Testis (tissue), 3 donors: ENCODE data around the gene NUB1. TPM values are rescaled to one million over a fixed set of nuclear protein-coding genes. Genes with fewer than 3 reads are reported as not detected.
A peak's percentile ranks its signal among the peaks of the same experiment; 100 is the strongest.

Source experiments
- DNase-seq: peaks from one replicate; pipeline ENCODE4 v3.0.0-alpha.2; 2019
- H3K27ac ChIP-seq, 2 donors: fragments of 200-600 bp; sonication (generic); one replicate each; pipeline ENCODE4 v1.5.1; 2019
- H3K27me3 ChIP-seq: fragments of 200-600 bp; sonication (generic); one replicate; pipeline ENCODE4 v1.5.1; 2019
- H3K36me3 ChIP-seq: fragments of 200-600 bp; sonication (generic); one replicate; pipeline ENCODE4 v1.5.1; 2017; ENCODE audit warnings: low read depth; ENCODE audit errors: missing control alignments
- H3K4me1 ChIP-seq: fragments of 200-600 bp; sonication (generic); one replicate; pipeline ENCODE4 v1.5.1; 2019
- H3K4me3 ChIP-seq, 2 donors: fragments of 200-600 bp; sonication (generic); one replicate each; pipeline ENCODE4 v1.5.1; 2017 to 2019
- H3K9me3 ChIP-seq: fragments of 200-600 bp; sonication (generic); one replicate; pipeline ENCODE4 v1.5.1; 2017
- POLR2A ChIP-seq: fragments of 450-650 bp; IDR thresholded peaks from one replicate; pipeline ENCODE4 v1.6.1; 2017; ENCODE audit warnings: antibody characterized with exemption, mild to moderate bottlenecking, moderate library complexity
- WGBS, 2 donors: methylation state at CpG; one replicate each; pipeline ENCODE4 v1.1.5; 2018; 5-methylcytosine and 5-hydroxymethylcytosine counted together
- intact Hi-C: fragments of 100-400 bp; cut with DNase I; formaldehyde crosslinking; loops from one replicate; pipeline ENCODE4 v1.15.1; 2023; ENCODE audit warnings: low total_unique reads
- polyA plus RNA-seq: library from polyadenylated mRNA; stranded (reverse); fragments of 350-450 nt; fragmentation: Illumina TruSeq; extraction: RNeasy Lipid Tissue Mini Kit (QIAGEN cat#74804); gene quantifications from one replicate; pipeline ENCODE4 v1.2.3, GENCODE V29; 2014; ENCODE audit warnings: low read depth, low replicate concordance; ENCODE audit not compliant: insufficient read depth
- total RNA-seq, 2 donors: library from RNA; depleted of rRNA; stranded (reverse); fragments of >200 nt; gene quantifications; one replicate each; pipeline ENCODE4 v1.2.3, GENCODE V29; 2016
- TF ChIP-seq, protein P1 (sequence below), 3 experiments: fragments of 450-650 bp in 2 of 3; fragments of 200-600 bp in 1 of 3; sonication (generic) in 1 of 3; IDR thresholded peaks; one replicate each; pipeline ENCODE4 v1.5.1; 2016 to 2019; ENCODE audit warnings: antibody characterized with exemption in 3 of 3, mild to moderate bottlenecking in 2 of 3, moderate library complexity in 1 of 3

NUB1 gene
- total and polyA plus RNA-seq, 3 donors from 2014 or later: 57.9 to 140 (median 59.6) TPM

DNA sequence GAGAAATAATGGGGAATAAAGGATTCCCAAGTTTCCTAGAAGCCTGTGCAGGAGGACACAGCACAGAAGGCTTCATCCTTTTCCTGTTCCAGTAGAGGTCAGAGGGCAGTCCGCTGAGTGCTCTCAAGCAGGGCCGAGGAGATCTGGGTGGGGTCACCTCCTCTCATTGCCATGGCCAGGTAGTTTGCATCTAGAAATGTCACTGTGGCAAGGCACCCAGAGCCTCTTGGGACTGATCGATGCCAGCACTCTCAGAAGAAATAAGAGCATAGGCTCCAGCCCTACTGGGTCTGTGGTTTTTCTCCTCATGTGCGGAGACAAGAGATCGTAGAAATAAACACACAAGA is 7.9 kb downstream of the NUB1 start:
- Histone ChIP-seq H3K27ac (peak overlapping the region; percentile 2 to 40), H3K9me3 (no peaks in the 10 kb centered on the region), H3K36me3 (no peaks in the 10 kb centered on the region), H3K4me3 (peak overlapping the region in 1 of 2 donors; percentile 0), H3K27me3 (no peaks in the 10 kb centered on the region), H3K4me1 (peaks cover 9% of the 10 kb centered on the region)
- no peak for DNase-seq
- 56 to 58% methylated on average over 5 of the region's 5 CpGs for WGBS, 2 donors
- intact Hi-C loops: no loop called here
- no peak for TF ChIP-seq POLR2A
- TF ChIP-seq, protein P1, sequence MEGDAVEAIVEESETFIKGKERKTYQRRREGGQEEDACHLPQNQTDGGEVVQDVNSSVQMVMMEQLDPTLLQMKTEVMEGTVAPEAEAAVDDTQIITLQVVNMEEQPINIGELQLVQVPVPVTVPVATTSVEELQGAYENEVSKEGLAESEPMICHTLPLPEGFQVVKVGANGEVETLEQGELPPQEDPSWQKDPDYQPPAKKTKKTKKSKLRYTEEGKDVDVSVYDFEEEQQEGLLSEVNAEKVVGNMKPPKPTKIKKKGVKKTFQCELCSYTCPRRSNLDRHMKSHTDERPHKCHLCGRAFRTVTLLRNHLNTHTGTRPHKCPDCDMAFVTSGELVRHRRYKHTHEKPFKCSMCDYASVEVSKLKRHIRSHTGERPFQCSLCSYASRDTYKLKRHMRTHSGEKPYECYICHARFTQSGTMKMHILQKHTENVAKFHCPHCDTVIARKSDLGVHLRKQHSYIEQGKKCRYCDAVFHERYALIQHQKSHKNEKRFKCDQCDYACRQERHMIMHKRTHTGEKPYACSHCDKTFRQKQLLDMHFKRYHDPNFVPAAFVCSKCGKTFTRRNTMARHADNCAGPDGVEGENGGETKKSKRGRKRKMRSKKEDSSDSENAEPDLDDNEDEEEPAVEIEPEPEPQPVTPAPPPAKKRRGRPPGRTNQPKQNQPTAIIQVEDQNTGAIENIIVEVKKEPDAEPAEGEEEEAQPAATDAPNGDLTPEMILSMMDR (IDR thresholded peaks at IDR 0.05): no peak

DNA sequence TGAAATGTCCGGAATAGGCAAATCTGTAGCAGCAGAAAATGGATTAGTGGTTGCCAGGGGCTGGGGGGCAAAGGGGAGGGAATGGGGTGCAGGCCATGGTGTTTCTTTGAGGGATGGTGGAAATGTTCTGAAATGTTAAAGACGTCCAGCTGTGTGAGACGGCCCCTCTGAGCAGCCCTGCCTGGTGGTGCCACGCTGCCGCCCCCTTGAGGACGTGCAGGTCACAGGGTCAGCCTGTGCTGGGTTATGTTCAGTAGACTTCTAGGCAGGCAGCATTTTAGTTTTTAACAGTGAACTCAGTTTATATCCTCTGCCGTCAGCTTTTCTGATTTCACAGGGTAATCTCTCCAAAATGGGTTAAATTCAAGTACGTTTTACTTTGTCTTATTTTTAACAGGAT is 9.4 kb downstream of the NUB1 start:
- Histone ChIP-seq H3K9me3 (no peaks in the 10 kb centered on the region), H3K36me3 (no peaks in the 10 kb centered on the region), H3K27ac (no peak overlapping the region), H3K4me1 (peaks cover 9% of the 10 kb centered on the region), H3K27me3 (no peaks in the 10 kb centered on the region), H3K4me3 (no peak overlapping the region)
- WGBS, 2 donors: 70 to 71% methylated on average over 8 of the region's 8 CpGs
- DNase-seq: no peak
- intact Hi-C loops: no loop called here
- TF ChIP-seq, protein P1 (IDR thresholded peaks at IDR 0.05): no peak
- TF ChIP-seq POLR2A: no peak

DNA sequence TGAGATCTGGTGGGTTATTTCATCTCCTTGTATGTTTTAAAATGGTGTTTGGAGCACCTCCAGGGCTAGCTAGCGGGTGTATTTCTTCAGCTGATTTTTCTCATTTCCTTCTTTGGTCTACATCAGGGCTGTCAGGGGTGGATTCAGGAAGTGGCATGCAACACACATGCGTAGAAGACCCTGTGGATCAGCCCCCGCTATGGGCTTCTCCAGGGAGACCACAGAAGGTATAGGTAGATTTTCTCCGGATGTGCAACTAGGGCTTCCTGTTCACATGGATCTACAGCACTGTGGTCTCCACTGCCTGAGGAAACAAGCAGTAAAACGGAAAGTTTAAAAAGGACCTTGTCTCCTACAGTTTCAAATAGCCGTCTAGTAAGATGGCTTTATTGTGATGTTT is 10.4 kb downstream of the NUB1 start:
- Histone ChIP-seq H3K4me1 (peaks cover 9% of the 10 kb centered on the region), H3K9me3 (no peaks in the 10 kb centered on the region), H3K4me3 (no peak overlapping the region), H3K27ac (no peak overlapping the region), H3K27me3 (no peaks in the 10 kb centered on the region), H3K36me3 (no peaks in the 10 kb centered on the region)
- DNase-seq: no peak
- no peak for TF ChIP-seq POLR2A
- TF ChIP-seq, protein P1 (IDR thresholded peaks at IDR 0.05): no peak
- intact Hi-C loops: no loop called here
- 84 to 89% methylated on average over 6 of the region's 6 CpGs for WGBS, 2 donors

DNA sequence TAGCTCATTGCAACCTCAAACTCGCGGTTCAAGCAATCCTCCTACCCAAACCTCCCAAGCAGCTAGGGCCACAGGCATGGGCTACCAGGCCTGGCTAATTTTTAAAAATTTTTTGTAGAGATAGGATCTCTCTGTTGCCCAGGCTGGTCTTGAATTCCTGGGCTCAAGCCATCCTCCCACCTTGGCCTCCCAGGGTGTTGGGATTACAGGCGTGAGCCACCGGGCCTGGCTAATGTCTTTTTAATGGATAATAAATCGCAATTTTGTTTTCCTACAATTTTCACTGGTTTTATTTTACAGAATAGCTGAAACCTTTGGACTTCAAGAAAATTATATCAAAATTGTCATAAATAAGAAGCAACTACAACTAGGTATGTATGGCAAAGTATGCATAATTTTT is 10.9 kb downstream of the NUB1 start:
- Histone ChIP-seq H3K4me1 (peaks cover 9% of the 10 kb centered on the region), H3K27me3 (no peaks in the 10 kb centered on the region), H3K9me3 (no peaks in the 10 kb centered on the region), H3K4me3 (no peak overlapping the region), H3K27ac (no peak overlapping the region), H3K36me3 (no peaks in the 10 kb centered on the region)
- WGBS, 2 donors: 72 to 93% methylated on average over 5 of the region's 5 CpGs
- TF ChIP-seq, protein P1 (IDR thresholded peaks at IDR 0.05): no peak
- no peak for TF ChIP-seq POLR2A
- no peak for DNase-seq
- intact Hi-C loops: no loop called here

DNA sequence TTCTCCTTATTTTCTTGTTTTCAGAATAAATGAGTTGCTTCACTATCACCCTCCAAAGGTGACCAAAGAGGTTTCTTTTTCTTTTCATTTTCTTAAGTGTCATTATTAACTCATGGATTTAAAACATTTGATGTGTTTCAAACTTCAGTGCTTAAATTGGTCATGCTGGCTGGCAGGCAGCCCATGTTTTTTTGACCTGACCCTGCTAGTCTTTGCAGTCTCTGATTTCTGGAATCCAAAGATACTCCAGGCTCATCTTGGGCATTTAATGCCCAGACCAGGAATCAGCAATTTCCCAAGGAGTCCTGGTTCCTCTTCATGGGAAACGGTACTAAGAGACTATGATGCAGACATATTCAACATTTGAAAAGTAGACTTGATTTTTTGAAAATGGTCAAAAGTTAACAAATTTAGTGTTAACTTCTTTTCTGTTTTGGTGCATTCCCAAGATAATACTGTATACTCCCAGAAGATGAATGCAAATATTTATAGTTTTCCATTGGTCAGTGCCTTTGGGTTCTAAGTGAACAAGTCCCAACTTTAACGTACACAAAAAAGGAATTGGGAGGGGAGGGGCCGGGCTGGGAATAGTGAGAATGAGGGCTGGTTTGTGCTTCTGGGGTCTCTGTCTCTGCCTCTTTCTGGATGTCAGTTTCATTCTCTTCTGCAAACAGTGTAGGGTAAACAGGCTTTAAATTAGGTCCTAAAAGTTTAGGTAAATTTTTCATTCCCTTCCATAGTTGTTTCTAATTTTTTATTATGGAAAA is 19.8 kb downstream of the NUB1 start:
- no peaks in the 10 kb centered on the region for H3K36me3 ChIP-seq
- WGBS, 2 donors: 90 to 91% methylated on average over 3 of the region's 3 CpGs

More for the DNA sequence above, 19.8 kb downstream of the NUB1 start:
- Histone ChIP-seq H3K4me3 (no peak overlapping the region), H3K27ac (no peak overlapping the region), H3K9me3 (no peaks in the 10 kb centered on the region), H3K27me3 (no peaks in the 10 kb centered on the region), H3K4me1 (peaks cover under 1% of the 10 kb centered on the region)
- TF ChIP-seq, protein P1 (IDR thresholded peaks at IDR 0.05): no peak
- TF ChIP-seq POLR2A: no peak
- no peak for DNase-seq
- intact Hi-C loops: no loop called here
